ENCODE measurements around the gene COL5A1. TPM values are rescaled to one million over a fixed set of nuclear protein-coding genes. Genes with fewer than 3 reads are reported as not detected.
A peak's percentile ranks its signal among the peaks of the same experiment; 100 is the strongest.
"Not testable (repeated sequence)": the region's sequence is repeated elsewhere in the genome, so short reads cannot be mapped to it uniquely, and the experiment has no call there.

Gene COL5A1
- total RNA-seq, 4 donors from 2014 or later, result 4.9 to 97.4 (median 11.9) TPM

GRCh38 chr9:134682026-134682425 is 40.4 kb downstream of the COL5A1 start:
- Histone ChIP-seq H3K9me3 (no peaks in the 10 kb centered on the region), H3K27ac (peak overlapping the region in 2 of 4 donors; percentile 13 to 35), H3K4me3 (no peak overlapping the region), H3K27me3 (no peaks in the 10 kb centered on the region), H3K36me3 (no peaks in the 10 kb centered on the region), H3K4me1 (peaks cover 0 to 16% (median 0%) of the 10 kb centered on the region in 4 donors)
- TF ChIP-seq CTCF (IDR thresholded peaks at IDR 0.05), result no peak
- TF ChIP-seq POLR2A (IDR thresholded peaks at IDR 0.05), result no peak
- DNase-seq, result peak in 1 of 3 donors; percentile 41

GRCh38 chr9:134682651-134683364 is 41.2 kb downstream of the COL5A1 start:
- no peaks in the 10 kb centered on the region for H3K9me3 ChIP-seq
- peaks cover 0 to 16% (median 0%) of the 10 kb centered on the region in 4 donors for H3K4me1 ChIP-seq
- no peak overlapping the region for H3K4me3 ChIP-seq
- DNase-seq, result no peak
- no peak for TF ChIP-seq POLR2A (IDR thresholded peaks at IDR 0.05)
- no peak for TF ChIP-seq CTCF (IDR thresholded peaks at IDR 0.05)
- H3K27me3 ChIP-seq, result no peaks in the 10 kb centered on the region
- no peak overlapping the region for H3K27ac ChIP-seq
- H3K36me3 ChIP-seq, result no peaks in the 10 kb centered on the region

- TF ChIP-seq POLR2A (IDR thresholded peaks at IDR 0.05) (no peak), CTCF (IDR thresholded peaks at IDR 0.05) (no peak)
- no peak overlapping the region for H3K27ac ChIP-seq
- no peak overlapping the region for H3K4me3 ChIP-seq
- peaks cover 0 to 16% (median 0%) of the 10 kb centered on the region in 4 donors for H3K4me1 ChIP-seq
- H3K36me3 ChIP-seq, result no peaks in the 10 kb centered on the region
- H3K27me3 ChIP-seq, result no peaks in the 10 kb centered on the region
- DNase-seq, result peak in 1 of 3 donors; percentile 42
- no peaks in the 10 kb centered on the region for H3K9me3 ChIP-seq
Observed at GRCh38 chr9:134683714-134684374, 42.2 kb downstream of the COL5A1 start.

- no peaks in the 10 kb centered on the region for H3K36me3 ChIP-seq
- H3K27me3 ChIP-seq, result no peaks in the 10 kb centered on the region
- TF ChIP-seq CTCF (IDR thresholded peaks at IDR 0.05) (no peak), POLR2A (IDR thresholded peaks at IDR 0.05) (no peak)
- no peak overlapping the region for H3K4me3 ChIP-seq
- no peak overlapping the region for H3K27ac ChIP-seq
- no peaks in the 10 kb centered on the region for H3K9me3 ChIP-seq
- H3K4me1 ChIP-seq, result peaks cover 0 to 16% (median 0%) of the 10 kb centered on the region in 4 donors
- DNase-seq, result no peak
Observed at GRCh38 chr9:134684375-134684723, 42.7 kb downstream of the COL5A1 start.

- H3K9me3 ChIP-seq, H3K36me3 ChIP-seq, H3K27ac ChIP-seq, H3K4me3 ChIP-seq, H3K27me3 ChIP-seq, DNase-seq: not testable (repeated sequence)
- H3K4me1 ChIP-seq, result peaks cover 0 to 19% (median 0%) of the 10 kb centered on the region in 4 donors
Observed at GRCh38 chr9:134684941-134685340, 43.3 kb downstream of the COL5A1 start.

GRCh38 chr9:134685784-134686183 is 44.2 kb downstream of the COL5A1 start:
- Histone ChIP-seq H3K4me3 (no peak overlapping the region), H3K27ac (no peak overlapping the region), H3K27me3 (no peaks in the 10 kb centered on the region), H3K4me1 (peaks cover 0 to 20% (median 0%) of the 10 kb centered on the region in 4 donors), H3K36me3 (no peaks in the 10 kb centered on the region), H3K9me3 (no peaks in the 10 kb centered on the region)
- TF ChIP-seq CTCF (IDR thresholded peaks at IDR 0.05) (no peak), POLR2A (IDR thresholded peaks at IDR 0.05) (no peak)
- DNase-seq, result no peak

All from Peyer's patch (tissue), 4 donors.